Keratinocyte (primary cell): ENCODE data around the gene MYPN. TPM values are rescaled to one million over a fixed set of nuclear protein-coding genes. Genes with fewer than 3 reads are reported as not detected.
"Not testable (repeated sequence)": the region's sequence is repeated elsewhere in the genome, so short reads cannot be mapped to it uniquely, and the experiment has no call there.

ENCODE experiments used
- DNase-seq: peaks from one replicate; pipeline ENCODE4 v3.0.0-alpha.2; 2011; ENCODE audit warnings: low read depth, missing footprints, low spot score
- FAIRE-seq: peaks from 2 replicates; lab custom pipeline; 2011; peaks lifted over from hg19 to GRCh38; lab: Jason Lieb, UNC
- H2AFZ ChIP-seq: 2 replicates; pipeline ENCODE4 v1.6.0; 2012; ENCODE audit warnings: low read length, control low read depth, inconsistent platforms; ENCODE audit not compliant: control insufficient read depth
- H3K27ac ChIP-seq: 2 replicates; pipeline ENCODE4 v1.5.1; 2011; ENCODE audit warnings: low read length; ENCODE audit not compliant: control insufficient read depth, insufficient read depth
- H3K27me3 ChIP-seq: 3 replicates; pipeline ENCODE4 v1.6.0; 2011; ENCODE audit warnings: low read length; ENCODE audit not compliant: control insufficient read depth, insufficient read depth; ENCODE audit errors: extremely low read depth
- H3K36me3 ChIP-seq, 2 experiments: 2 replicates in 1 of 2; 3 replicates in 1 of 2; pipeline ENCODE4 v1.5.1; 2011; ENCODE audit warnings: low read length in 2 of 2, mild to moderate bottlenecking in 1 of 2; ENCODE audit not compliant: control insufficient read depth in 2 of 2, insufficient read depth in 2 of 2; ENCODE audit errors: extremely low read depth in 1 of 2
- H3K4me1 ChIP-seq: 3 replicates; pipeline ENCODE4 v1.5.1; 2011; ENCODE audit warnings: low read length; ENCODE audit not compliant: control insufficient read depth, insufficient read depth; ENCODE audit errors: extremely low read depth
- H3K4me2 ChIP-seq: 3 replicates; pipeline ENCODE4 v1.6.0; 2011; ENCODE audit warnings: low read depth, low read length; ENCODE audit not compliant: control insufficient read depth, insufficient read depth; ENCODE audit errors: extremely low read depth
- H3K4me3 ChIP-seq, 3 experiments: fragments of 200-600 bp in 1 of 3; sonication (generic) in 1 of 3; 2 replicates in 2 of 3; 3 replicates in 1 of 3; pipeline ENCODE4 v1.5.1; 2011 to 2016; ENCODE audit warnings: low read length in 3 of 3, mild to moderate bottlenecking in 3 of 3, control low read depth in 2 of 3, inconsistent platforms in 1 of 3, low read depth in 1 of 3, mixed read lengths in 1 of 3, mixed run types in 1 of 3, moderate library complexity in 1 of 3; ENCODE audit not compliant: control insufficient read depth in 2 of 3, insufficient read depth in 2 of 3; ENCODE audit errors: extremely low read depth in 1 of 3
- H3K79me2 ChIP-seq: 2 replicates; pipeline ENCODE4 v1.6.0; 2012; ENCODE audit warnings: low read length; ENCODE audit not compliant: control insufficient read depth, insufficient read depth
- H3K9ac ChIP-seq: 3 replicates; pipeline ENCODE4 v1.6.0; 2011; ENCODE audit warnings: low read length; ENCODE audit not compliant: control insufficient read depth, insufficient read depth; ENCODE audit errors: extremely low read depth
- H3K9me1 ChIP-seq: 3 replicates; pipeline ENCODE4 v1.6.0; 2011; ENCODE audit warnings: low read length; ENCODE audit not compliant: control insufficient read depth, insufficient read depth; ENCODE audit errors: extremely low read depth
- H3K9me3 ChIP-seq: 2 replicates; pipeline ENCODE4 v1.5.1; 2012; ENCODE audit warnings: low read depth, low read length; ENCODE audit not compliant: control insufficient read depth
- H4K20me1 ChIP-seq: 3 replicates; pipeline ENCODE4 v1.6.0; 2011; ENCODE audit warnings: low read length; ENCODE audit not compliant: control insufficient read depth, insufficient read depth; ENCODE audit errors: extremely low read depth
- CTCF ChIP-seq, 3 experiments: IDR thresholded peaks in 1 of 3; conservative IDR thresholded peaks in 1 of 3; optimal IDR thresholded peaks in 1 of 3; 2 replicates in 2 of 3; 3 replicates in 1 of 3; pipeline versions ENCODE3 to v1.5.1; 2011; ENCODE audit warnings: low read length in 3 of 3, mild to moderate bottlenecking in 3 of 3, moderate library complexity in 2 of 3, control low read depth in 1 of 3, inconsistent platforms in 1 of 3; ENCODE audit not compliant: insufficient read depth in 2 of 3; ENCODE audit errors: extremely low read depth in 1 of 3
- EZH2 ChIP-seq: IDR thresholded peaks from one replicate; pipeline ENCODE4 v1.6.1; 2012; ENCODE audit warnings: inconsistent platforms, mild to moderate bottlenecking, low read length, moderate library complexity
- dilution Hi-C: fragments of 300-500 bp; cut with MboI; formaldehyde crosslinking; loops from one replicate; pipeline ENCODE4 v1.7.0; 2020; ENCODE audit warnings: low sequenced_read_pairs; ENCODE audit not compliant: extremely low pct_ligation_motif_present
- polyA plus RNA-seq, 5 experiments: library from polyadenylated mRNA; depleted of rRNA in 3 of 5; stranded (reverse) in 3 of 5; stranded (forward) in 1 of 5; unstranded in 1 of 5; fragments of >200 nt; gene quantifications; 1 replicate in 1 of 5; 2 replicates in 3 of 5; 3 replicates in 1 of 5; pipeline versions ENCODE4 v1.2.1 to v1.2.3, GENCODE V29; 2011 to 2012; ENCODE audit warnings: missing spikeins in 2 of 5, low read depth in 1 of 5, low replicate concordance in 1 of 5

MYPN gene
- polyA plus RNA-seq, 1 donor (not counting 4 experiments of a cell fraction or from before 2014, with no cell fraction given) = 0.42 TPM

GRCh38 chr10:68075550-68076004 lies 33.7 kb upstream of the MYPN start:
- H3K9ac ChIP-seq = peak overlapping the region; percentile 44
- TF ChIP-seq CTCF (optimal IDR thresholded peaks at IDR 0.05 in 1 of 3, IDR thresholded peaks at IDR 0.05 in 1 of 3, conservative IDR thresholded peaks at IDR 0.05 in 1 of 3; ENCODE audit: extremely low read depth in 1 of 3, insufficient read depth in 2 of 3, low read length in 3 of 3) = no peak
- TF ChIP-seq EZH2 = no peak
- DNase-seq (no peak), FAIRE-seq (no peak)
- H3K79me2 ChIP-seq = peaks cover 43% of the 10 kb centered on the region
- H3K4me2 ChIP-seq = peak overlapping the region; percentile 89
- no peaks in the 10 kb centered on the region for H3K27me3 ChIP-seq
- H4K20me1 ChIP-seq = peaks cover 3% of the 10 kb centered on the region
- no peaks in the 10 kb centered on the region for H3K9me1 ChIP-seq
- H3K4me1 ChIP-seq = peaks cover 20% of the 10 kb centered on the region
- H3K4me3 ChIP-seq = peak overlapping the region in 2 of 3 experiments; percentile 38 to 48
- H3K27ac ChIP-seq = peak overlapping the region; percentile 49
- dilution Hi-C loops = no loop called here
- no peaks in the 10 kb centered on the region for H3K9me3 ChIP-seq
- peak overlapping the region; percentile 96 for H2AFZ ChIP-seq
- no peaks in the 10 kb centered on the region for H3K36me3 ChIP-seq

GRCh38 chr10:68076081-68076480 lies 33.2 kb upstream of the MYPN start:
- dilution Hi-C loops, H3K4me2 ChIP-seq: not testable (repeated sequence)

GRCh38 chr10:68077026-68077425 lies 32.3 kb upstream of the MYPN start:
- Histone ChIP-seq H3K9ac (no peak overlapping the region), H4K20me1 (no peaks in the 10 kb centered on the region), H3K79me2 (peaks cover 29% of the 10 kb centered on the region), H3K4me3 (no peak overlapping the region), H3K4me2 (no peak overlapping the region), H3K9me3 (no peaks in the 10 kb centered on the region), H3K27me3 (no peaks in the 10 kb centered on the region), H3K9me1 (no peaks in the 10 kb centered on the region), H2AFZ (no peak overlapping the region), H3K36me3 (no peaks in the 10 kb centered on the region), H3K4me1 (peaks cover 14% of the 10 kb centered on the region), H3K27ac (no peak overlapping the region)
- dilution Hi-C loops = no loop called here
- no peak for TF ChIP-seq CTCF (optimal IDR thresholded peaks at IDR 0.05 in 1 of 3, IDR thresholded peaks at IDR 0.05 in 1 of 3, conservative IDR thresholded peaks at IDR 0.05 in 1 of 3; ENCODE audit: extremely low read depth in 1 of 3, insufficient read depth in 2 of 3, low read length in 3 of 3)
- TF ChIP-seq EZH2 = no peak
- FAIRE-seq (no peak), DNase-seq (no peak)

More at GRCh38 chr10:68076081-68076480, 33.2 kb upstream of the MYPN start:
- DNase-seq, H3K9me1 ChIP-seq, H2AFZ ChIP-seq, H3K27ac ChIP-seq, H3K4me3 ChIP-seq, FAIRE-seq, H4K20me1 ChIP-seq, H3K36me3 ChIP-seq, H3K9ac ChIP-seq, H3K9me3 ChIP-seq, H3K27me3 ChIP-seq: not testable (repeated sequence)
- Histone ChIP-seq H3K79me2 (peaks cover 38% of the 10 kb centered on the region), H3K4me1 (peaks cover 20% of the 10 kb centered on the region)
